NCI-H187 treated with DMSO at 0.1 percent for 48 hours (cell line): ENCODE results near the gene IKBKE.

Experiments used
- DNase-seq: peaks from one replicate; lab custom pipeline; 2025; lab: John Stamatoyannopoulos, UW

IKBKE gene

DNA sequence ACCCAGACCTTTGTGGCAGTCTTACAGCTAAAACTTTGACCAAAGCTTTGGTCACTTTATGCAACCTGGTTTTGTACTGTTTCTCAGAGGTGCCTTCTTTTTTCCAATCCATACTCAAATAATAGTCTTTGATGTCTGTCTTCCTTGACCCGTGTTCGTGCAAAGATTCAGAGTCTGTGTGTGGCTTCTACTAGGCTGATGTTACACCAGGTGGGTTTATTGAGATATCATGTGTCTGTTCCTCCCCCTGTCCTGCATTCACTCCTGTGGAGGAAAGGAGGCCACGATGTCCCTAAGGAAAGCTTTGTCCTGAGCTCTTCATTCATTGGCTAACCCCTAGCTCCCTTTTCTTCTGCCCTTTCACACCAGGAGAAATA lies 15.0 kb upstream of the IKBKE start:
- DNase-seq: no peak

DNA sequence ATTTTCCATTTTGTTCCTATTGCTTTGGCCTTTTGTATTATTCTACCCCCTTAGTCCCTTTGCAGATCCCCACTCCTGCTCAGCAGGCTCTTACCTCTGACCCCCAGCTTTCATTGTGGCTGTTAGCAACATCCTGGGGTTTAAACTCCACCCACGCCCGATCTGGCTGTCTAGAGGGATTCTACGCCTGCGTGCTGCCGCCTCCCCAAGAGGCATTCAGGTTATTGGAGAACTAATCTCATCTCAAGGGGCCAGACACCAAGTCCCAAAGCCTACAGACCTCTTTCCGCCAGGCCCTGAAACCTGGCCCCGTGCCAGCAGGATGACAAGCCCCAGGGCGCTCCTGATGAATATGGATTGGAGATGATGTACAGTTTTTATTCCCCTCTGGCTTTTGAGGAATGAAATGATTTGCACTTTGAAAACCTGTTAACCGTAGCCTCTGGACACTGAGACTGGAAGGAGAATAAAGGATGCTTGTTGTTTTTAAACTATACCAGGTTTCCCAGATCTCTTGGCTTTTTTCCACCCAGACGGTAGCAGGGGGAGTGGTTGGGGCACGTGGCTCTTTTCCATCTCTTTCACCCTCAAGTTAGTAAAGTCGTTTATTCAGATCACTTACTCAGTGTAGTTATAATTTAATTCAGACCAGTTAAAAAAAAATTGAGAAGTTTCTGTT lies 14.5 kb upstream of the IKBKE start:
- DNase-seq: peak; percentile 97

DNA sequence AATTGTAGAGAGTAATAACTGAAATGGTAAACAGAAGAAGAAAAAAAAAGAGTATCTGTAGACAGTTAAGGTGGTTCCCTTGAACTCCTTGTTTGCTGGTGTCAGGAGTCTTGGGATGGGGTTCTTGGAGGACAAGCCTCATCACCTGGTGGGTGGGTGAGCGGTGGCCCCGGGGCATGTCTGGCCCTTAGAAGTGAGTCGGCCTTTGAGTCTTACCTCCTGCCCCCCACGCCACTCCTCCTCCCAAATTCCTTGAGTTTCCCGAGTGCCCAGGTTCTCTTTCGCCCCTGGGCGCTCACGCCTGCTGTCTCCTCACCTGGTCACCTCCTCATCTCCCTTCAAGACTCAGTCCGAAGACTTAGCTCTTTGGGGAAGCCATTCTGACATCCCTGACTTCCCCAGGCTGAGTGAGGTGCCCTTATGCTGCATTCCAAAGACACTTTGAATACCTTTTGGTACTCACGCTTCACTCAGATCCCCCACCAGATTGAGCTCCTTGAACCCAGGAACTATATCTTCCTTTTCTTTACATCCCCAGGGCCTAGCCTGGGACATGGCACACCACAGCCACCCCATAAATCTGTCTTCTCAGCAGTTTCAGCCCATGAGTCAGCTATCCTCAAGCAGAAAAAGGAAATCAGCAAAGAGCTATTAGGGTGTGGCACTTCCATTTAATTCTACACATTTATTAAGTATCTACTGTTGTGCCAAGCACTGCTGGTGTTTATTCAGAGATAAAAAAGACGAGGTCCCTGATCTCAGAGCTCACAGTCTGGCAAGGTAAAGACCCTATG lies 13.5 kb upstream of the IKBKE start:
- DNase-seq: no peak

DNA sequence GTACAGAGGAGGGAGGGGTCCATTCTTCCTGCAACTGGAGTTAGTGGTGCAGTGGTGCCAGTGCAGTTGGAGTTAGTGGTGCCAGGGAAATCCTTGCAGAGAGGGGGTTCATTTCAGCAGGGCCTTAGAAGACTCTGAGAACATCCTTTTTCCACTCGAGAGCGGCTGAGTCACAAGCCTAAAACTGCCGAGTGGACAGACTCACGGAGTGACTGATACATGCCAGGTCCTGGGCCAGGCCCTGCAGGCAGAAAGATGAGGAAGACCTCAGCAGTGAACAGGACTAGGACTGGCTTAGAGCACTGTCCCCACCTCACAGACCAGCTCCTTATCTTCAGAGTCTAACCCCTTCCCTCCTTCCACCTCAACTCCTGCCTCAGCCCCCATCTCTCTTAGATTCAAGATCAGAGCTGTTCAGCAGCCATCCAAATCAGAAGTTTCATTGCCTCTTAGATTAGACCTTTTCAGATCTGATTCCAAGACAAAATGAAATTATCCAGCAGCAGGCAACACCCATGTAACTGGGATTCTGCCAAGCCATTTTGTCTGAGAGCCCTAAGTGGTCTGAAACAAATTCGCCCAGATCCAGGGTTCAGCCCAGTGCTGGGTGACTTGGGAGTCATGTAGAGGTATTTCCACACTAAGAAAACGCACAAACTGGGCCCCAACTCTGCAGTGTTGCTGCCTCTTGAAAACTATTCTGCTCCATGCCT lies 12.7 kb upstream of the IKBKE start:
- no peak for DNase-seq

DNA sequence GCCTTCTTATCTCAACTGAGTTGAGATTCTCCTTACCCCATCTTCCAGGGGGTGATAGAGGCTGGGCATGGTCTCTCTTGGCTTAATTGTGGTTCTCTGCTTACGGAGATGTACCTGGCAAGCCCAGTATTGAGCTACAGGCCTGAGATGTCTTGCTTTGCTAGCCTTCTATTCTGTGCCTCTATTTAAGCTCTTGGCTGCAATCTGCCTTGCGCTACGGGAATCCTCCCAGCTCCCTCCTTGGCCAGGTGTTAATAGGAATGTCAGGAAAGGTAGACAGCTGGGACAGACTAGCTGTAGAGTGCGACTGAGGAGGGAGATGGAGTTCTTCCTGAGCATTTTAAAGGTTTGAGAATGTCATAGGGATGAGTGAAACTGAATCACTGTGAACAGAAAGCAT lies 10.6 kb upstream of the IKBKE start:
- DNase-seq: no peak

DNA sequence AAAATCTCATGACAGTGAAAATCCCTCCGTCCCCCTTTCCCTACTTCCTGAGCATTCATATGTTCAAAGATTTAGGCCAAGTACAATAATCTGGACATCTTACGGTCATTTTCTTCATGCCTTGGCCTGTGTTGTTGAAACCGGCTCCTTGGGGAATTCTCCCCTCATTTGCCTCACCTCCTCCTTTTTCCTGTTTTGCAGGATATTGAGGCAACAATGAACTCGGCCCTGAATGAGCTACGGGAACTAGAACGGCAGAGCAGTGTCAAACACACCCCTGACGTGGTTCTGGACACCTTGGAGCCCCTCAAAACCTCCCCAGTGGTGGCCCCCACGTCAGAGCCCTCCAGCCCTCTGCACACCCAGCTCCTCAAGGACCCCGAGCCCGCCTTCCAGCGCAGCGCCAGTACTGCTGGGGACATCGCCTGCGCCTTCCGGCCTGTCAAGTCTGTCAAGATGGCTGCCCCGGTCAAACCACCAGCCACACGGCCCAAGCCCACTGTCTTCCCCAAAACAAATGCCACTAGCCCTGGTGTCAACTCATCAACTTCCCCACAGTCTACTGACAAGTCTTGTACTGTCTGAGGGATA lies 9.3 kb upstream of the IKBKE start:
- no peak for DNase-seq

DNA sequence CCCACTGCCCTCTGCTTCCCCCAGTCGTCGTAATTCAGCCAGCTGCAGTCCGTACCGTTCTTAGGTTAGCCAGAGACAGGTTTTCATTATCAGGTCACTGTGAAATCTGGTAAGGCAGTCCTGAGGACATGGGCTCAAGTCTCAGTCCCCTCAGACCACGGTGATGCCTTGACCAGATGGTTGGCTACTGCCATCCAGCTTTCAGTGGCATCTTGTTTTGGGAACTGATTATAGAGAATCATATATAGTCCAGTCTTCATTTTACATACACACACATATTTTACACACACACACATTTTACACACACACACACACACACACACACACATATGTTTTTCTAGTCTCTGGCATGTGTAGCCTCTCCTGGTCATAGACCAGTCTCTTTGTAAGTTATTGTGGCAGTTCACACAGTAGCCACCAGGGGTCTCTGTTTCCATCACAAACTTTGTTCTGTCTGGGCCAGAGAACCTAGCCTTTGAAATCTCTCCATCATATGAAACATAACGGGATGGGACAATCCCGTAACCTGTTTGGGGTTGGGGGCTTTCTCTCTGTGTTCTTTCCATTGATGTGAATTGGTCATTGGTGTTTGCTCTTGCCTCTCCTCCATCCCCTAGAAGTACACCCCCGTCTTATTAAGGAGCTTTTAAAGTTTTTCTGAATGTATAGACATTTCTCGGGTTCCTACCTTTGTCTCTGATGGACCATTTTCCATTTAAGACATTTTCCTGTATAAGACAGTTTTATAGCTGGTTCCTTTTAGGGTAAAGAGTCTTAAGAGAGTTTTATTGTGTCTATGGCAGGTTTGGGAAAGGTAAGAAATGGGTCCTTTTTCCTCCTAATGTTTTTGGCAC lies 8.4 kb upstream of the IKBKE start:
- DNase-seq: peak; percentile 13

DNA sequence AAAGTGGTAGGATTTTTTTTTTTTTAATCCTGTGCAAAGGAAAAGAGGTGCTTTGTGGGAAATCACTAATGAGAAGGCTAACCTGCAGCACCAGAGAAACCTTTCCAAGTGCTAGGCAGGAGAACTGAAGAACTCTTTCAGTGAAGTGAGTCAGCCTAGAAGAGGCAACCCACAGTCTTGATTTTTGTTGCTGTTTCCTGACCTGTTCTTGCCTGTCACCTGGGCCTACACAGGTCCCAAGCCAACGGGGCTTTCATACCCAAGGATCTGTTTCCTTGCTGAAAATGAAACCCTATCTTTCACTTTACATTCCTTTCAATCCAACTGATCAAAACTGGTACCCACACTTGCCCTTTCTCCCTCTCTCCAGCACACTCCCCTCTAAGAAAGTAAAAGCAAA lies 7.1 kb upstream of the IKBKE start:
- no peak for DNase-seq

DNA sequence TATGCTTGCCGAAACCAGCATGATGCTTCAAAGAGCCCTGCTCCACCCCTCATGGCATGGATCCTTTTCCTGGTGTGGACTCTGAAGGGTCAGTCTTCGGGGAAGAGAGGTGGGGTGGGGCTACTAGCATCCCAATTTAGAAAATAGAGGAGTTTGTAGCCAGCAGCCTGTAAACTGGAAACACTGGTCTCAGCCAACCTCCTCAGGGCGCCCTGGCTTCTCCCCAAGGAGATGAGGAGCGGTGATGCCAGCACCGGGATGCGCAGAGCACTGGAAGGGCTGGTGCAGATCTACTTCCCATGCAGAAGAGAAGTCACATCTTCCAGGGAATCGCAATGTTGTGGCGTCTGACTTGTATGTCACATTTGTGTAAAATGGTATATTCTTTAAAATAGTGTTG lies 6.4 kb upstream of the IKBKE start:
- no peak for DNase-seq

DNA sequence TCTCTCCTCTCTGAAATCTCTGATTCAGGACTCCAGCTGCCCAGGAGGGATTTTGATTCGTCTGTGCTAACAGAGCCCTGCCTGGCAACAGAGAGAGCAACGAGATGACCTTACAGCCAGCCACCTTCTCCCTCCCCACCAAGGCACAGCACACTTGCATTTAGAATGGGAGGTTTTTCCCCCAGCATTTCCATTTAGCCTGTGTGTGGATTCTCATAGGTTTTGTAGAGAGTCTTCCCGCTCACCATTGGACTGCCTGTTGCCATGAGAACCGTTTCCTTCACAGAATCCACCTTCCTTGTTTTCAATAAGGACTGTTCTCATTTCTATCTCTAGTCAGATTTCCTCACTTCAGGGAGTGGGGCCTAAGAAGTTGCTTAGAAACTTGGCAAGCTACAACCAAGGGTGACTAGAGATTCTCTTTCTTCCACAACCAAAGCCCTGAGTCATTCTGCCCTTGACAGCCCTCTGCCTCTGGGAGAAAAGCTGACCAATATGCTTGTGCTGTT lies 5.8 kb upstream of the IKBKE start:
- DNase-seq: no peak

DNA sequence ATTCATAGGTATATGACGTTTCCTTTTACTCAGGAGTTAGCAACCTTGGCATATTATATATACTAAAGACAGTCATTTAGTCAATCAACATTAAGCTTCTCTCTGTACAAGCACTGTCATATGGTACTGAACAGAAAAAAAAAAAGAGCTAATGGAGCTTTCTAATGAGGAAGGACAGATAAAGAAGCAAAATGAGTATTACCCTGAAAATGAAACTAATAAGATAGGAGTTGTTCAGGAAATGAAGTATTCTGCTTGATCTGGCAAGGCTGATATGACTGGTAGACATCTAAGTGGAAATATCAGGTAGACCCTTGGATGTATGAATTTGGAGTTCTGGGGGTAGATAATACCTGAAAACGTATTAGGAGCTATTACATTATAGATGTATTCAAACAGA lies 4.3 kb upstream of the IKBKE start:
- no peak for DNase-seq

DNA sequence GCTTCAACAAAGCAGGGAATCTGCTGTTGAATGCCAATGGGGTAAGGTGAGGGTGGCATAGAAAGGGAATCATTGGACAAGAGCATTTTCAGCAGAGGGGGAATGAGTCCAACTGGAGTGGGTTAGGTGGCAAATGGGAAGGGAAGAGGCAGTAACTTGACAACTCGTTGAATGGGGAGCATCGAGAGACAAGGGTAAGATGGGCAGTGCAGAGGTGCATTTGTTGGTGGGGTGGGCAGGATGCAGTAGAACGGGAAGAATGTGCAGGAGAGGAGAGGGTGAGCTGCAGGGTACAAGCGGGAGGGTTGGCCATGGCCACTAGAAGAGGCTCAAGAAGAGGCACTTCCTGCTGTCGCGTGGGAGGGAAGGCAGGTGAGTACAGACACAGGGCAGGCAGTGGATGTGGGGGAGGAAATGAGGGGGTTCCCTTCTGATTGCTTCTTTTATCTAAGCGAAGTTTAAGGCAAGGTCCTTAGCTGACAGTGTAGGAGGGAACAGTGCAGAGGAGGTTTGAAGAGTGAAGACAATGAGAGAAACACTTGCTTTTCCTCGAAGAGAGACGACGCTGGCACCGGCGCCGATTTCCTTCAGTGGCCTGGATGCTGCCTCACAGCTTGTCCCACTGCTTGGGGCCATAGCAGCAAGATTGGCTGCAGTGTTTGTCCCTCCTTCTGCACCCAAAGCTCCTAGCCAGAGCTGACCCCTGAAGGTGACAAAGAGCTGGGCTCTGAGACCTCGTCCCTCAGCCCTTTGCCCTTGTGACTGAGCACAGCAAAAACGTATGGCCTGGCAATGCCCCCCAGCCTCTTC lies 3.2 kb upstream of the IKBKE start:
- no peak for DNase-seq

DNA sequence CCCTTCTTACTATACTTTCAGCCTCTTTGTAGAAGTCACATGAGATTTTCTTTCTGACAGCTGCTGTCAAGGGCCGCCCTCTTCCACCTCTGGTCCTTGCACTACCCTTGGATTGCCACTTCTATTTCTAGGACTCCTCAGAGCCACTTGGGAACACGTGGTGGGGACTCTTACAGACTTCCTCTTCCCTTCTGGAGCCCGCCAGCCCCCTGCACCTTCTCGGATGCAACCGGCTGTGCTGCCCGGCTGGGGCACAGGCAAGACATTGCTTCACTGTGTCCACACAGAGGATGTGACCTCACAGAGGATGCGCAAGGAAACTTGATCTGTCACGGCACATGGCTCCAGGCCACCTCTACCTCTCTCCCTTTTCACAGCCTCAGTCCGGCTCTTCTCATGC lies 2.4 kb upstream of the IKBKE start:
- DNase-seq: peak; percentile 41

DNA sequence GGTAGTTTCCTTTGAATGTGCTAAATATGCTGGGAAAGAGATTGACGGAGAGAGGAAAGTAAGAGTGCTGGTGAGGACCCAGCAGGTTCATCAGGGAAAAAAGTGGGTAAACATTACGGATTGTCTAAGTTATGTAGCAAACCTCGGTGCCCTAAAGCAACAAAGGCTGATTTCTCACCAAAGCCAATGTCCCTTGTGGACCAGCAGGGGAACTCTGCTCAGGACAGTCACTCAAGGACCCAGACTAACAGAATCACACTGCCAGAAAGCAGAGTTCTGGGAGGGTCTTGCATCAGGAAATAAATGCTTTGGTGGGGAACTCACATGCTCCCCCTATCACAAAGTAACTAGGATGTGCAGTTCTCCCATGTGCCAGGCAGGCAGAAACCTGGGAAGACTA lies 1.7 kb upstream of the IKBKE start:
- no peak for DNase-seq

DNA sequence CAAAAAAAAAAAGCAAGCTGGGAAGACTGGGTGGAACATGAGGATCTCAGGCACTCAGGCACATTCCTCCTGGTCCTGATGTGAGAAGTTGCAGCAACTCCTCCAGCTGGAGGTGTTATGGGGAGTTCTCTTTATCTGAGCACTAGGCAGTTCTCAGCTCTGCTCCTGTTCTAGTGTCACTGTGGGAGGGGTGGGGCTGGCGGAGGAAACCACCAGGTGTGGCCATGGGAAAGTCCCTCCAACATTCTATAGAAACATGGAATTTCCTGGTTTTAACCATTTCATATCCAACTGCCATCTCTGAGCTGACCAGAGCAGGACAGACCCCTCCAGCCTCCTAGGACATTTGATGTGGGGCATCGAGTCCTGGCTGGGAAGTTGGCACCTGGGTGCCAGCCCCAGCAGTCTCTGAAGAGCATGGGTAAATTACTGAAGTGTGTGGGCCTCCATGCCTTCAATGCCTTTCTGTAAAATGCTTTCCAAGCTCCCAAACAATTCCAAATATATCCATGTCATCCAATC lies 804 bp upstream of the IKBKE start:
- no peak for DNase-seq

DNA sequence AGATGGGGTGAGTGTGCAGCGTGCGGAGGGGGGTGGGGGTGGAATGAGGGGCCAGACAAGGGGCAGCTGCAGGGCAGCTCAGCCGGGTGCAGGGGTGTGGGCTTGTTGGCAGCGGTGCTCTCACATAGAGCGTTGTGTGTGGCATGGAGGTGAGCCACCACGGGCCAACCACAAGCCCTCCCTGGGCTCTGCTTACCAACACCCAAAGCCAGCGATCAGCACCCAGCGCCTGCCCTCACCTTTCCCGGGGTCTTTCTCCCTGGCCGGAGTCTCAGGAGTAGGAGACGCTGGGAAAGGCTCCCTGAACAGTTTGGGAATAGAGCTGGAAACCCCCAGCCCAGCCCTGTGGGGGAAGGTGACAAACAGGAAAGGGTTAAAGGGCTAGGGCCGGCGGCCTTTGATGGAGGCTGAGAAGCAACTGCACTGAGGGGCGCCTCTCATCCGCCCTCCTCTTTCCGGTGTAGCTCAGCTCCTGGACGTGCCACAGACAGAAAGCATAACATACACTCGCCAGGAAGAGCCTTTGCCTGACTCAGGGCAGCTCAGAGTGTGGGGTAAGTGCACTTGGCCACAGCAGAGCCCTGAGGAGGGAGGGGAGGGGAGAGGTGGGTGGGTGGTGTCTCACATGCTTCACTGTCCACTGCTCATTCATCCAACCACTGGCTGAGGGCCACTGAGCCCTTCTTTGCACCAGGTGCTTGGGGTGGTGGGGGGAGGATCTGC lies 577 bp downstream of the IKBKE start:
- no peak for DNase-seq

DNA sequence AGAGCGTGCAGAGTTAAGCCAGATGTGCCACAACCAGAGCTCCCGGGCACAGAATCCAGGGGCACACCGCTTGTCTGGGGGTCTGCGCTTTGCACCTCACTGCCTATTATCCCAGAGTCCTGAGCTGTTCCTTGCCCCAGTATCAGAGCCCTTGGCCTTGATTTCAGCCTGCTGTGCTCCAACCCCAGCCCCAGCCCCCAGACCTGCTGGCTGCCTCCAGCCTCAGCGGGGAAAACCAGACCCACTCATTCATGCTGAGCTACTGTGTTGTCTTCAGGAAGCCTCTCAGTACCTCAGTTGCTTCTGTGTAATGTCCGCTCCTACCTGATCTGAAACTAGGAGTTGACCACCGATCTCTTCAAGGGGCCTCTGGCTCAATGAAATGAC lies 1.1 kb downstream of the IKBKE start:
- no peak for DNase-seq

DNA sequence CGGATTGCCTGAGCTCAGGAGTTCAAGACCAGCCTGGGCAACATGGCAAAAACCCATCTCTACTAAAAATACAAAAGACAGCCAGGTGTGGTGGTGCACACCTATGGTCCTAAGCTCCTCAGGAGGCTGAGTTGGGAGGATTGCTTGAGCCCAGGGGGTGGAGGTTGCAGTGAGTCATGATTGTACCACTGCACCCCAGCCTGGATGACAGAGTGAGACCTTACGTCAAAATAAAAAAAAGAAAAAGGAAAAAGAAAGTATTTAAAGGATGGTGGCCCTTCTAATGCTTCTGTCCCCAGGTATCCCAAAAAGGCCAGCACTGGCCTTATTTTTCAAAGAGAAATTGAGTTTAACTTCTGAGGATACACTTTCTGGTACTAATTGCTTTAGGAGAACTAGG lies 1.7 kb downstream of the IKBKE start:
- DNase-seq: no peak

DNA sequence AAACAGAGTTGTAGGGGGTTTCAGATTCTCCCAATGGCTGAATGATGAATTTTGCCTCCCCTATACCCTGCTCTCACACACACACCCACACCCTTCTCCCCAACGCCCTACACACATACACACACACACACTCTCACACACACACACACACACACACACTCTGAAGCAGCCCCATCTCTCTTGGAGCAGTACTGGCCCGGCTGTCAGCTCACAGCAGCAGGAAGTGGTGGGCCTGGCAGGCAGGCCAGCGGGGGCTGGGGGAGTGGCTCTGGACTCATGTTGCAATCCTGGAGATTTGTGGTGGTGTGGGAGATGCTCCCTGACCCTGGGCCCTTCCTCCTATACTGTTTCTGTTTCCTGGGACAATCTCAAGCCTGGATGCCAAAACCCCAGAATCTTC lies 2.2 kb downstream of the IKBKE start:
- DNase-seq: no peak

DNA sequence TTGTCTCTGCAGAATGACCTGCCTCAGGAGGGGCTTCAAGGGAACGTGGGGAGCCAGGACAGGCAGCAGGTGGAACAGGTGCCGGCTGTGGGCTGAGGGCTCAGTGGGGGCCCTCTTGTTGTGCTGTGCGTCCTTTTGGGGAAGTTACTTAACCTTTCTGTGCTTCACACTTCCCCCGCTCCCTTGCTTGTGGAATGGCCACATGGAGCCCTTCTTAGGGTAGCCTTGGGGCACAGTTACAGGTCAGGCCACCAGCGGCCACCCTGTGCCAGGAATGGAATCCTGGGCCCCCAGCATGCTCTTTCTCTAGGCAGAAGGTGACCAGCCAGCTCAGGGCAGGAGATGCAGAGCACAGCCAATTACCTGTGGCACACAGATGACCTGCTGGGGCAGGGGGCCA lies 2.6 kb downstream of the IKBKE start:
- DNase-seq: no peak
